GM13977 (cell line): ENCODE results near the gene BSN.

Experiments
- DNase-seq: peaks from one replicate; pipeline ENCODE4 v3.0.0; 2012; ENCODE audit warnings: low spot score
- in situ Hi-C: fragments of 300-500 bp; cut with MboI; formaldehyde crosslinking; loops from one replicate; pipeline ENCODE4 v1.12.0; 2022; ENCODE audit warnings: low sequenced_read_pairs, low pct_unique_long_range_greater_than_20kb, mixed read lengths, inconsistent platforms; ENCODE audit not compliant: unreplicated experiment
- TF ChIP-seq, protein P1 (sequence below): IDR thresholded peaks from 2 replicates; pipeline ENCODE4 v1.5.1; 2012; ENCODE audit warnings: mild to moderate bottlenecking, control low read depth; ENCODE audit not compliant: insufficient read depth; ENCODE audit errors: extremely low read depth, missing control alignments

The BSN gene

DNA sequence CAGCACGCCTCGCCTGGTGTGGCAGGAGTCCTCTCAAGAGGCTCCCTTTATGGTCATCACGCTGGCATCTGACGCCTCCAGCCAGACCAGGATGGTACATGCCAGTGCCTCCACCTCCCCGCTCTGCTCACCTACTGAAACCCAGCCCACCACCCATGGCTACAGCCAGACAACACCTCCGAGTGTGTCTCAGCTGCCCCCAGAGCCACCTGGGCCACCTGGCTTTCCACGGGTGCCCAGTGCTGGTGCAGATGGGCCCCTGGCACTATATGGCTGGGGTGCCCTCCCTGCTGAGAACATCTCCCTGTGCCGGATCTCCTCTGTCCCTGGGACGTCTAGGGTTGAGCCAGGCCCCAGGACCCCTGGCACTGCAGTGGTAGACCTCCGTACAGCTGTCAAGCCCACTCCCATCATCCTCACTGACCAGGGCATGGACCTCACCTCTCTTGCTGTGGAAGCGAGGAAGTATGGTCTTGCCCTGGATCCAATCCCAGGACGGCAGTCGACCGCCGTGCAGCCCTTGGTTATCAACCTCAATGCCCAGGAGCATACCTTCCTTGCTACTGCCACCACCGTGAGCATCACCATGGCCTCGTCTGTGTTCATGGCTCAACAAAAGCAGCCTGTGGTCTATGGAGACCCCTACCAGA lies 100.0 kb downstream of the BSN start:
- DNase-seq, result no peak
- in situ Hi-C loops, result no loop called here
- TF ChIP-seq, protein P1, sequence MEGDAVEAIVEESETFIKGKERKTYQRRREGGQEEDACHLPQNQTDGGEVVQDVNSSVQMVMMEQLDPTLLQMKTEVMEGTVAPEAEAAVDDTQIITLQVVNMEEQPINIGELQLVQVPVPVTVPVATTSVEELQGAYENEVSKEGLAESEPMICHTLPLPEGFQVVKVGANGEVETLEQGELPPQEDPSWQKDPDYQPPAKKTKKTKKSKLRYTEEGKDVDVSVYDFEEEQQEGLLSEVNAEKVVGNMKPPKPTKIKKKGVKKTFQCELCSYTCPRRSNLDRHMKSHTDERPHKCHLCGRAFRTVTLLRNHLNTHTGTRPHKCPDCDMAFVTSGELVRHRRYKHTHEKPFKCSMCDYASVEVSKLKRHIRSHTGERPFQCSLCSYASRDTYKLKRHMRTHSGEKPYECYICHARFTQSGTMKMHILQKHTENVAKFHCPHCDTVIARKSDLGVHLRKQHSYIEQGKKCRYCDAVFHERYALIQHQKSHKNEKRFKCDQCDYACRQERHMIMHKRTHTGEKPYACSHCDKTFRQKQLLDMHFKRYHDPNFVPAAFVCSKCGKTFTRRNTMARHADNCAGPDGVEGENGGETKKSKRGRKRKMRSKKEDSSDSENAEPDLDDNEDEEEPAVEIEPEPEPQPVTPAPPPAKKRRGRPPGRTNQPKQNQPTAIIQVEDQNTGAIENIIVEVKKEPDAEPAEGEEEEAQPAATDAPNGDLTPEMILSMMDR, result no peak

DNA sequence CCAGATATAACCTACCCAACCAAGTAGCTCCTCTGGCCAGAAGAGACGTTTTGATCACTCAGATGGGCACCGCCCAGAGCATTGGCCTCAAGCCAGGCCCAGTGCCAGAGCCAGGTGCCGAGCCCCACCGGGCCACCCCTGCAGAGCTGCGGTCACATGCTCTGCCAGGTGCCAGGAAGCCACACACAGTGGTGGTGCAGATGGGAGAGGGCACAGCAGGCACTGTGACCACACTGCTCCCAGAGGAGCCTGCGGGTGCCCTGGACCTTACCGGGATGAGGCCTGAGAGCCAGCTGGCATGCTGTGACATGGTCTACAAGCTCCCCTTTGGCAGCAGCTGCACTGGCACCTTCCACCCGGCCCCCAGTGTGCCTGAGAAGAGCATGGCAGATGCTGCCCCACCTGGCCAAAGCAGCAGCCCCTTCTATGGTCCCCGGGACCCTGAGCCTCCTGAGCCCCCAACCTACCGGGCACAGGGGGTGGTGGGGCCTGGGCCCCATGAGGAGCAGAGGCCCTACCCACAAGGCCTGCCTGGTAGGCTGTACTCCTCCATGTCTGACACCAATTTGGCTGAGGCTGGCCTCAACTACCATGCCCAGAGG lies 100.8 kb downstream of the BSN start:
- no peak for DNase-seq
- in situ Hi-C loops, result no loop called here

DNA sequence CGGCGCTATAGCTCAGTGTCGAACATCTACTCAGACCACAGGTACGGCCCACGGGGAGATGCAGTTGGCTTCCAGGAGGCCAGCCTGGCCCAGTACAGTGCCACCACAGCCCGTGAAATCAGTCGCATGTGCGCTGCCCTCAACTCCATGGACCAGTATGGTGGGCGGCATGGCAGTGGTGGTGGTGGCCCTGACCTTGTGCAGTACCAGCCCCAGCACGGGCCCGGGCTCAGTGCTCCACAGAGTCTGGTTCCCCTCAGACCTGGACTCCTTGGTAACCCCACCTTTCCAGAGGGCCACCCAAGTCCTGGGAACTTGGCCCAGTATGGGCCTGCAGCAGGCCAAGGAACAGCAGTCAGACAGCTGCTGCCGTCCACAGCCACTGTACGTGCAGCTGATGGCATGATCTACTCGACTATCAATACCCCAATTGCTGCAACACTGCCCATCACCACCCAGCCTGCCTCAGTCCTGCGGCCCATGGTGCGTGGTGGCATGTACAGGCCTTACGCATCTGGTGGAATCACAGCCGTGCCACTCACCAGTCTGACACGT lies 101.5 kb downstream of the BSN start:
- DNase-seq, result no peak
- TF ChIP-seq, protein P1, result no peak
- in situ Hi-C loops, result no loop called here

More for the DNA sequence above, 100.8 kb downstream of the BSN start:
- TF ChIP-seq, protein P1, result no peak

DNA sequence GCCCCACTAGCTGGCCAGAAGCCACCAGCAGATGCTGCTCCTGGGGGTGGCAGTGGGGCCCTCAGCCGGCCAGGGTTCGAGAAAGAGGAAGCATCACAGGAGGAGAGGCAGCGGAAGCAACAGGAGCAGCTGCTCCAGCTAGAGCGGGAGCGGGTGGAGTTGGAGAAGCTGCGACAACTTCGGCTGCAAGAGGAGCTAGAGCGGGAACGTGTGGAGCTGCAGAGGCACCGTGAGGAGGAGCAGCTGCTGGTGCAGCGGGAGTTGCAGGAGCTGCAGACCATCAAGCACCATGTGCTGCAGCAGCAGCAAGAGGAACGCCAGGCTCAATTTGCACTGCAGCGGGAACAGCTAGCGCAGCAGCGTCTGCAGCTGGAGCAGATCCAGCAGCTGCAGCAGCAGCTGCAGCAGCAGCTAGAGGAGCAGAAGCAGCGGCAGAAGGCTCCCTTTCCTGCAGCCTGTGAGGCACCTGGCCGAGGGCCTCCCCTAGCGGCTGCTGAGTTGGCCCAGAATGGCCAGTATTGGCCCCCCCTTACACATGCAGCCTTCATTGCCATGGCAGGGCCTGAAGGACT lies 102.3 kb downstream of the BSN start:
- TF ChIP-seq, protein P1, result no peak
- no peak for DNase-seq
- in situ Hi-C loops, result no loop called here

DNA sequence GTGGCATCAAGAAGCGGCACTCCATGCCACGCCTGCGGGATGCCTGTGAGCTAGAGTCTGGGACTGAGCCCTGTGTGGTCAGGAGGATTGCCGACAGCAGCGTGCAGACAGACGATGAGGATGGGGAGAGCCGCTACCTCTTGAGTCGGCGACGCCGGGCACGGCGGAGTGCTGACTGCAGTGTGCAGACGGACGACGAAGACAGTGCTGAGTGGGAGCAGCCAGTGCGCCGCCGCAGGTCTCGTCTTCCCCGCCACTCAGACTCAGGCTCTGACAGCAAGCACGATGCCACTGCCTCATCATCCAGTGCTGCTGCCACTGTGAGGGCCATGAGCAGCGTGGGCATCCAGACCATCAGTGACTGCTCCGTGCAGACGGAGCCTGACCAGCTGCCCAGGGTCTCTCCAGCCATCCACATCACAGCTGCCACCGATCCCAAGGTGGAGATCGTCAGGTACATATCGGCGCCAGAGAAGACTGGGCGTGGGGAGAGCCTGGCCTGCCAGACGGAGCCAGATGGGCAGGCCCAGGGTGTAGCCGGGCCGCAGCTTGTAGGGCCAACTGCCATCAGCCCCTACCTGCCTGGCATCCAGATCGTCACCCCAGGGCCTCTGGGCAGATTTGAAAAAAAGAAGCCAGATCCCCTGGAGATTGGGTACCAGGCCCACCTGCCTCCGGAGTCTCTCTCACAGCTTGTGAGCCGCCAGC lies 103.1 kb downstream of the BSN start:
- no peak for DNase-seq
- in situ Hi-C loops, result no loop called here
- TF ChIP-seq, protein P1, result no peak

DNA sequence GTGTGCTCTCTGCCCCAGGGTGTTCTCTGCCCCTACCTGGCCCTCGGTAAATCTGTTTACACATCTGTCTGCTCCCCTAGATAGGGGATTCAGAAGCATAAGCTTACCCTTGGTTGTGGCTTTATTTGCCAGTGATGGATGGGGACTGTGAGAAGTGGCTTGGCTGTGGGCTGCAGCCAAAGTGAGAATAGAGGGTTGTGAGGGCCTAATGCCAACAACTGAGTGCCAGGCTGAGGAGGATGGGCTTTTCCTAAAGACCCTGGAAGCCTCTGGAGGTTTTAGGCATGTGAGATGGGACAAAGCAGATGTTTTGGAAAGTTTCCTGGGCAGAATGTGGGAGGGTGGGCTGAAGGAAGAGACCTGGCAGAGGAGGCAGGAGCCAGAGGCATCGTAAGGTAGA lies 104.4 kb downstream of the BSN start:
- in situ Hi-C loops, result no loop called here
- TF ChIP-seq, protein P1, result no peak
- no peak for DNase-seq
